Epithelial cell of proximal tubule (primary cell): ENCODE measurements around the gene GPS2. TPM values are rescaled to one million over a fixed set of nuclear protein-coding genes. Genes with fewer than 3 reads are reported as not detected.
A peak's percentile ranks its signal among the peaks of the same experiment; 100 is the strongest.

Experiments
- DNase-seq: peaks from one replicate; pipeline ENCODE4 v3.0.0-alpha.2; 2011; ENCODE audit warnings: low read depth
- H3K4me3 ChIP-seq: 2 replicates; pipeline ENCODE4 v1.5.1; 2011; ENCODE audit warnings: low read depth, mild to moderate bottlenecking, low read length
- total RNA-seq: library from RNA; depleted of rRNA; stranded (reverse); fragments of >200 nt; gene quantifications from 2 replicates; pipeline ENCODE4 v1.2.3, GENCODE V29; 2015
- TF ChIP-seq, protein P1 (sequence below): conservative IDR thresholded peaks from 2 replicates; pipeline ENCODE4 v1.5.1; 2012; ENCODE audit warnings: low read depth, mild to moderate bottlenecking, low read length

Gene GPS2
- total RNA-seq, 1 donor from 2014 or later, result 104 TPM

DNA sequence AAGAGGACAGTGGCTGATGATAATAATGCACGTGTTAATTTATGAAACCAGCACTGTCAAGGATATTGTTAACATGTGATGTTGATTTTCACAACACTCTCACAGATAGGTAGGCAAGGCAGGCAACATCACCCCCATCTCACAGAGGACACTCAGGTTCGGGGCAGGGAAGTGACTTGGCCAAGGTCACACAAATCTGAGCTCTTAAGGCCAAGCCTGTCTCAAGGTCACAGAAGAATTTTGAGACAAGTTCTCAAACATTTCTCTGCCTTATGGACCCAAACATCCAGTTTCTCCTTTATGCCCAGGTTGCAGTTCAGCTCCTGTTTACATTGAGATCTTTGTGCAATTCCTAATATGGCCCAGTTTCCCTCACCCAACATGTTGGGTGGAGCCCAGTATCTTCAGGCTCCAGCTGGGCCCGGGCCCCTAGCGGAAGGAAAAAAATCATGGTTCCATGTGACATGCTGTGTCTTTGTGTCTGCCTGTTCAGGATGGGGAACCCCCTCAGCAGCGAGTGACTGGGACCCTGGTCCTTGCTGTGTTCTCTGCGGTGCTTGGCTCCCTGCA, 32.3 kb downstream of the GPS2 start:
- no peak for DNase-seq
- TF ChIP-seq, protein P1, sequence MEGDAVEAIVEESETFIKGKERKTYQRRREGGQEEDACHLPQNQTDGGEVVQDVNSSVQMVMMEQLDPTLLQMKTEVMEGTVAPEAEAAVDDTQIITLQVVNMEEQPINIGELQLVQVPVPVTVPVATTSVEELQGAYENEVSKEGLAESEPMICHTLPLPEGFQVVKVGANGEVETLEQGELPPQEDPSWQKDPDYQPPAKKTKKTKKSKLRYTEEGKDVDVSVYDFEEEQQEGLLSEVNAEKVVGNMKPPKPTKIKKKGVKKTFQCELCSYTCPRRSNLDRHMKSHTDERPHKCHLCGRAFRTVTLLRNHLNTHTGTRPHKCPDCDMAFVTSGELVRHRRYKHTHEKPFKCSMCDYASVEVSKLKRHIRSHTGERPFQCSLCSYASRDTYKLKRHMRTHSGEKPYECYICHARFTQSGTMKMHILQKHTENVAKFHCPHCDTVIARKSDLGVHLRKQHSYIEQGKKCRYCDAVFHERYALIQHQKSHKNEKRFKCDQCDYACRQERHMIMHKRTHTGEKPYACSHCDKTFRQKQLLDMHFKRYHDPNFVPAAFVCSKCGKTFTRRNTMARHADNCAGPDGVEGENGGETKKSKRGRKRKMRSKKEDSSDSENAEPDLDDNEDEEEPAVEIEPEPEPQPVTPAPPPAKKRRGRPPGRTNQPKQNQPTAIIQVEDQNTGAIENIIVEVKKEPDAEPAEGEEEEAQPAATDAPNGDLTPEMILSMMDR, result no peak
- no peak overlapping the region for H3K4me3 ChIP-seq

DNA sequence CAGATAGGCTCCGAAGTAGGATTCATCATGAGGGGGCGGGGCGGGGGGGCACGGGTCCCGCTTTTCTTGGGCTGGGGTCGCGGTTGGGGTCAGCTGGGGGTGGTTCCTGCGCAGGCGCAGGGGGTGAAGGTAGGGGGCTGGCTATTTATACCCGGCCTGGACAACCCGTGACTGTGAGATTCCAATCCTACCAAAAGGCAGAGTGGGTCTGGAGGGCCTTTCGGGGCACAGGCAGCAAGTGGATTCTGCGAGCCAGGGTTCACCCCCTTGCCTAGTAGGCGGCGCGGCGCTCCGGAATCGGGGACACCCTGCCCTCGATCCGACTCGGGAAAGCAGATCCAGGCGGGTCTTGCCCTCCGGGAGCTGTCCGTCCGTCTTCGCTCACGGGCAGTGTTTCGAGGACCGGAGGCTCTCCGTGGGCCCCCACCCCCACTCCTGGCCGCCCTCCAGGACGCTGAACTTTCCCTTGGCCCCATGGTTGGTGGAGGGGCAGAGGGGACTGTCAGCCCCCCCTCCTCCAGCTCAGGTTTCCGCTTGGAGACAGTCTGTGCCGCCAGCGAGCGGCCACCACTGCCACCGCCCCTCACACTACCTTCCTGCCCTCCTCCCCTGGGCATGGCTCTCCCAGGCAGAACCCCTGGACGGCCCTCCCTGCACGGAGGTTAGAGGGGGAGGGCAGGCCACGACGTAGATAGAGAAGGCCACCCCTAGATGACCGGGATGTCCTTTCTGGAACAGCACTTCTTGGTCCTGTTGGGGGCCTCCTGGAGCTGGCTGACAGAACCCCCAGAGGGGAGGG, 33.0 kb downstream of the GPS2 start:
- TF ChIP-seq, protein P1, result no peak
- H3K4me3 ChIP-seq, result peak overlapping the region; percentile 54
- DNase-seq, result no peak

DNA sequence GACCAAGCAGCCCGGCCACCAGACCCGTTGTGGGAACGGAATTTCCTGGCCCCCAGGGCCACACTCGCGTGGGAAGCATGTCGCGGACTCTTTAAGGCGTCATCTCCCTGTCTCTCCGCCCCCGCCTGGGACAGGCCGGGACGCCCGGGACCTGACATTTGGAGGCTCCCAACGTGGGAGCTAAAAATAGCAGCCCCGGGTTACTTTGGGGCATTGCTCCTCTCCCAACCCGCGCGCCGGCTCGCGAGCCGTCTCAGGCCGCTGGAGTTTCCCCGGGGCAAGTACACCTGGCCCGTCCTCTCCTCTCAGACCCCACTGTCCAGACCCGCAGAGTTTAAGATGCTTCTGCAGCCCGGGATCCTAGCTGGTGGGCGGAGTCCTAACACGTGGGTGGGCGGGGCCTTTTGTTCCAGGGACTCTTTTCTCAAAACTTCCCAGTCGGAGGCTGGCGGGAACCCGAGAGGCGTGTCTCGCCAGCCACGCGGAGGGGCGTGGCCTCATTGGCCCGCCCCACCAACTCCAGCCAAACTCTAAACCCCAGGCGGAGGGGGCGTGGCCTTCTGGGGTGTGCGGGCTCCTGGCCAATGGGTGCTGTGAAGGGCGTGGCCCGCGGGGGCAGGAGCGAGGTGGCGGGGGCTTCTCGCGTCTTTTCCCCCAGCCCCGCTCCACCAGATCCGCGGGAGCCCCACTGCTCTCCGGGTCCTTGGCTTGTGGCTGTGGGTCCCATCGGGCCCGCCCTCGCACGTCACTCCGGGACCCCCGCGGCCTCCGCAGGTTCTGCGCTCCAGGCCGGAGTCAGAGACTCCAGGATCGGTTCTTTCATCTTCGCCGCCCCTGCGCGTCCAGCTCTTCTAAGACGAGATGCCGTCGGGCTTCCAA, 33.8 kb downstream of the GPS2 start, which contains the start of gene SLC2A4:
SLC2A4 (plus strand) TSS at position 645 of the 879 bp plus-strand sequence; CDS start at position 862, 217 bp downstream.
- DNase-seq, result no peak
- H3K4me3 ChIP-seq, result peak within 1 kb of the TSS; percentile 54
- TF ChIP-seq, protein P1, result no peak

DNA sequence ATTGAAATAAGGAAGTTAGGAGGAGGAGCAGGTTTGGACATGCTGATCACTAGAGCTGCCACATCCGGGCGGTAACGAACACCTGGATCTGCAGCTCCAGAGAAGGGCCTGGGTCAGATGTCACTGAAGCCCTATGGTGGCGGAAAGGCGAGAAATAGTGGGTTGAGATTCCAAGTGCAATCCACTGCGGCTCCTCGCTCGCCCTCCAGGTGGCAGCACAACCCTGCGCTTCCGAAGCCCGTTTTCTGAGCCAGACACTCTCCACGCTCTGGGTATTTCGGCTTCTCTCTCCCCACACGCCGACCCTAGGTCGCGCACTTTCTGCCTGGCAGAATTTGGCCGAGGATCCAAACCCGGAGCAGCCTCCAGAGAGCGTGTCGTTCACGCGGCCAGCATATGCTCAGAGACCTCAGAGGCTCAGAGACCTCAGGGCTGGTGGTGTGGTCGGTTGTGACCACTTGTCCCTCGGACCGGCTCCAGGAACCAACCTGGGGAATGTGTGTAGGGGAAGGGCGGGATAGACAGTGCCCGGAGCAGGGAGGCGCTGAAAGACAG, 34.6 kb downstream of the GPS2 start:
- TF ChIP-seq, protein P1, result peak; percentile 94
- peak overlapping the region; percentile 54 for H3K4me3 ChIP-seq
- DNase-seq, result no peak

DNA sequence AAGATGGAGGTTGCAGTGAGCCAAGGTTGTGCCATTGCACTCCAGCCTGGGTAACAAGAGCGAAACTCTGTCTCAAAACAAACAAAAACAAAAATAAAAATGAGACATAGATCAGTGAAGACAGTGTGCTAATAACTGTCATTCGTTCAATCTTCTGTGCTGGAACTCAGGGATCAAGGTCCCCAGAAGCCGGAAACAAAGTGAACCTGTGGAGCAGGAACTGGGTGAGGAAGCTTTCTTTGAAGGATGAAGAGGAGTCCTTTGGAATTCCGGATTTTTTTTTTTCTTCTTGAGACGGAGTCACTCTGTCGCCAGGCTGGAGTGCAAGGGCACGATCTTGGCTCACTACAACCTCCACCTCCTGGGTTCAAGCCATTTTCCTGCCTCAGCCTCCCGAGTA, 35.7 kb downstream of the GPS2 start:
- no peak for DNase-seq
- TF ChIP-seq, protein P1, result no peak
- no peak overlapping the region for H3K4me3 ChIP-seq

DNA sequence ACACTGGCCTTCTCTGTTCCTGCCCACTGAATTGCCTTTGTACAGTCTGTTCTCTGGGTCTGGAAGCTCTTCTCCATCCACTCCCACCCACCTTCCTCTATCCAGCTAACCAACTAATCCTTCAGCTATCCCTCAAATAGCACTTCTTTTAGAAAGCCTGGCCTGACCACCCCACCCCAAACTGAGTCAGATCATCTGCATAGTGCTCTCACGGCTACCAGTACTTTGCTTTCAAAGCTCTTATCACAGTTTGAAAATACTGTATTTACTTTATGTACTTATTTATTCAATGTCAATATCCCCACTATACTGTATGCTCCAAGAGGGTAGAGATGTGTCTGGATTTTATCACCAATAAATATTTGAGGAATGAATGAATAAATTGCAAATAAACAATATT, 48.4 kb downstream of the GPS2 start:
- no peak for DNase-seq
- no peak overlapping the region for H3K4me3 ChIP-seq
- TF ChIP-seq, protein P1, result no peak
